Measurements from ENCODE around the gene TMBIM1.
"Not testable (repeated sequence)": the region's sequence is repeated elsewhere in the genome, so short reads cannot be mapped to it uniquely, and the experiment has no call there.

The TMBIM1 gene

GRCh38 chr2:218291318-218292047, 820 bp downstream of the TMBIM1 start:
- no peak for DNase-seq (ENCODE audit: low spot score)

DNA sequence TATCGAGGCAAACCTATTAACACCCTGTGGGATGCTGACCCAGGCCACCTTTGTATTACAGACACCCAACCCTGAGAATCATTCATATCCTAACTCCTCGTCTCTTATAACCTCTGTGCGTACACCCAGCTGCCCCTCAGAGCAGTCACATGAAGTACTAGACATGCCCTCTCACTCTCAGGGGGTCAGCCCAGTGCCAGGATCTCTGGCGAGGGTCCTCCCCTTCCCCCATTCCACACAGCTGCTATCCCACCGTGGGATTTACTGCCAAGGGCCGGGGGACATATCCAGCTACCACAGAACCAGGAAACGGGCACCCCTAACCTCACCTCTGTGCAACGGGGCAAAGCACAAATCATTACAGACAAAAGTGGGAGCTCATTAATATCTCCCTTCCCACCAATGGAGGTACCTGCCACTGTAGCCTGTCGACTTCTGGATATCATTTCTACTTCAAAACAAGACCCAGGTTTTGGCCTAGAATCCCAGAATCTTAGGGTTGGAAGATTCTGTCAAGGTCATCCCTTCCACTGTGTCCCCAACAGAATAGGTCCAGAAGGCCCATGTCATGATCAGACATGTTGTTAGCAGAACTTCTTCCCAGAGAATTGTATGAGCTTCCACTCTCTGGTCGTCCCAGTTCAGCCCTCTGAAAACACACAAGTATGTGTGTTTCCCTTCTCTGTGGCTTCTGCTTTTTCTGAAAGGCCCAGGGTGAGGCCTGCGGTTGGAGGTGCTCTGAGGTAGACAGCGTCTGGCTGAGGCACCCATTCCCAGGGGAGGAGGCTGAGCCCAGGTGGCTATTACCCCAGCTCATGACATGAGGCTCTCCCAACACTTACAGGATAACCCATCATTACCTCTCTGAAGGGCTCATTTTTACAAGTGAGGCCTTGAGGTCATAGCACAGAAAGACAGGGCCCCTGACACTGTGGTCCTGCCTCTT, 1.7 kb downstream of the TMBIM1 start:
- DNase-seq (ENCODE audit: low spot score) = peak; percentile 62

- DNase-seq (ENCODE audit: low spot score) = no peak
These were observed 2.5 kb downstream of the TMBIM1 start for GRCh38 chr2:218289639-218290315.

- peak; percentile 89 for DNase-seq (ENCODE audit: low spot score)
These were observed 5.5 kb downstream of the TMBIM1 start for GRCh38 chr2:218286570-218287459.

DNA sequence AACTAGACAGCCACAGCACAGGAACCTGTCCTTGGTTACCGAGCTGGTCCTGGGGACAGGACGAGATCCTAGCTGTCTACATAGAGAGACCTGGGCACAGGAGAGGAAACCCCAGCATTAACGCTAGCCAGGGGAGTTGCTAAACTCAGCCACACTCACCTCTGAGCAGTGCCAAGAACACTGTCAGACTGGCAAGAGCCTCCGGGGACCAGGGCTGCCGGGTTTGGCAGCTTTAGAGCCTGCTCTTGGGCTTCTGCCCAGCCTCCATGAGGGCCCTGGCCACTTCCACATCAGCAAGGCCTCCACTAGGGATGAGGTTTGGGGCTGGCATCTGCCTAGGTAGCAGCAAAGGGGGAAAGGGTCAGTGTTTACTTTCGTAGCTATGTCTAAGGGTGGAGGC, 6.7 kb downstream of the TMBIM1 start:
- DNase-seq (ENCODE audit: low spot score) = no peak

DNA sequence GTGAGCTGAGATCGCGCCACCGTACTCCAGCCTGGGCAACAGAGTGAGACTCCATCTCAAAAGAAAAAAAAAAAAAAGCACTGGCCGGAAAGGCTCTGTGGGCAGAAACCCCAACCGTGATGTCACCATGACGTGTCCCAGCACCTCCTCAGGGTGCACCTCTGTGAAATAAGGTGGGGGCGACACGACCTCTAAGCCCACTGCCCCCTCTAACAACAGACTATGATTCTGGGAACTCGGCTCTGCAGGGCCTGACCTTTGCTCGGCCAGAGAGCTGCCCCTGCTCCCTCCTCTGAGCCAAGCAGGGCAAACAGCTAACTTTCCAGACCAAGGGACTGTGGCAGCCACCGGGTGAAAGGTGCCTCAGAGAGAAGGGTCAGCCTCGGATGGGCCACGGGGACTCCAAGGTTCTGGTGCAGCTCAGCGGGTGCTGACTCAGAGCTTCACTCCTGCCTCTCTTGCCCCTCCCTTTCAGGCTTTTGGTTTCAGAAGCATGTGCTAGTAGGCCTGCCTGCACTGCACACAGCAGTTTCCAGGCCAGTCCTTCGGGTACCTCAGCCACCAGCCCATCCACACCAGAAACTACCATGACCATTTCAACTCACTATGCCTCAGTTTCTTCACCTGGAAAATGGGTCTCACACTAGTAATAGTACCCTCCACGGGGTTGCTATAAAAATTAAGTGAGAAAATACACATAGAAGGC, 8.0 kb downstream of the TMBIM1 start:
- DNase-seq (ENCODE audit: low spot score) = peak; percentile 70

DNA sequence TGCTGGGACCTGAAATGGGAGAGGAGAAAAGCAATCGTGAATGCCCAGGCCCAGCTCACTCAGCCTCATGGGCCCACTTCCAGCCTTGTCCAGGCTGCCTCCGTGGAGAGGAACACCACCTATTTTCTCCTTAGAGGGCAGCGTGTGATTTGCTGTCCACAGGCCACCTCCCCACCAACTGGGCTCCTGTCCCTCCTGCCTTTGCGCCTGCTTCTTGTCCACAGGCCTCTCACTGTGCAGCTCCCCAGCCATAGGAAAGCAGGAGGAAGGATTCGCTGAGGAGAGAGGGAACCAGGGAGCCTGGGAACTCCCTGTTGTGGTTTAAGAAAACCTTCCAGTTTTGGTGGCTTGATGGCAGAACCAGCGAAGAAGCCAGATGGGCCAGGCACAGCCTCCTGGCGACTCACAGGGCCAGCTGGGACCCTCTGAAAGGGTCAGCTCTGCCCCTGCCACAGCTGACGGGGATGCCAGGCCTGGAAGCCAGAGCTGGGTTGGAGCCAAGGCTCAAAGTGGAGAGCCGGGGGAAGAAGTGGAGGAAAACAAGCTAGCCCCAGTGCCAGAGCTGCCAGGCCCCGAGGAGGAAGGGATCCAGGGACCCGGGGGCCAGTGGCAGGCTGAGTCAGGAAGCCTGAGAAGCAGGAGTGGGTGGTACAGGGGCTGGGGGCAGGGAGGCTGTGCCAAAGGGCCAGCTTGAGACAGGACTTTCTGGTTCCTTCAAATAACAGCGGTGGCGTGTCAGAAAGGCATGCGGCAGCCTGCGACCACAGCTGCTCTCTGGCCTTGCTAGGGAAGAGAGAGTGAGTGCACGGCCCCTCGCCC, 9.9 kb downstream of the TMBIM1 start:
- DNase-seq (ENCODE audit: low spot score) = no peak

DNA sequence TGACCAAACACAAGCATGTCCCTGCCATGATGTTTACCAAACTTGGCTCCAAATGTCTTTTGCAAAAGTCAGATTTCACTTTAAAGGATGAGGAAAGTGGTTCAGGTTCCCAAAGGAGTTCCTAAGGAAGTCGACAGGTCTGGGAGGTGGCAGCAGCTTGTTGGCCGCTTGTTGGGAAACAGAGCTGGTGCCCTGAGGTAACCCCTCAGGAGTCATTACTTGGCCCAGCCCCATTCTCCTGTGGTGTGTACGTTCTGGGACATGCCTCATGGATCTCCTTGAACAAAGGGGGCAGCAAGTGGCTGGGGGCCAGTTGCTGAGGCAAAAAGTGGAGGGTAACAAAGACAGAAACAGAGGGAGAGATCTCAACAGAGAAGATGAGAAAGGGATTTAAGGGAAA, 10.9 kb downstream of the TMBIM1 start:
- no peak for DNase-seq (ENCODE audit: low spot score)

GRCh38 chr2:218280260-218280870, 11.9 kb downstream of the TMBIM1 start:
- no peak for DNase-seq (ENCODE audit: low spot score)

- no peak for DNase-seq (ENCODE audit: low spot score)
These were observed 13.6 kb downstream of the TMBIM1 start for GRCh38 chr2:218278531-218279360.

DNA sequence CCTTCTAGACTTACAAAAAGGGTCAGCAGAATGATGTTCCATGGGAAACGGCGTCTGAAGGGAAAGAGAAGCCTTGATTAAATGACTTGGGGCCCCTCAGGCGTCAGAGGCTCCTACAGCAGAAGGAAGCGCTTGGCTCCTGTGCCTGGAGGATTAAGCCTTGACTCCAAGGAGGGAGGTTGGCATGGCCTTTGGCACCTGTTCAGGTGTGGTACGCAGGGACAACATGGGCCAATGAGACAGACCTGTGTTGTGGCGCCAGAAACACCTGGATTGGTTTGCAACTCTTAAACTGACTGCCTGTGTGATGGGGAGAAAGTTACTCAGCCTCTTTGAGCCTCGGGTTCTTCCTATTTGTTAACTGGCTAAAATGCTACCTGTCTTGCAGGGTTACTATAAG, 14.4 kb downstream of the TMBIM1 start:
- no peak for DNase-seq (ENCODE audit: low spot score)

DNA sequence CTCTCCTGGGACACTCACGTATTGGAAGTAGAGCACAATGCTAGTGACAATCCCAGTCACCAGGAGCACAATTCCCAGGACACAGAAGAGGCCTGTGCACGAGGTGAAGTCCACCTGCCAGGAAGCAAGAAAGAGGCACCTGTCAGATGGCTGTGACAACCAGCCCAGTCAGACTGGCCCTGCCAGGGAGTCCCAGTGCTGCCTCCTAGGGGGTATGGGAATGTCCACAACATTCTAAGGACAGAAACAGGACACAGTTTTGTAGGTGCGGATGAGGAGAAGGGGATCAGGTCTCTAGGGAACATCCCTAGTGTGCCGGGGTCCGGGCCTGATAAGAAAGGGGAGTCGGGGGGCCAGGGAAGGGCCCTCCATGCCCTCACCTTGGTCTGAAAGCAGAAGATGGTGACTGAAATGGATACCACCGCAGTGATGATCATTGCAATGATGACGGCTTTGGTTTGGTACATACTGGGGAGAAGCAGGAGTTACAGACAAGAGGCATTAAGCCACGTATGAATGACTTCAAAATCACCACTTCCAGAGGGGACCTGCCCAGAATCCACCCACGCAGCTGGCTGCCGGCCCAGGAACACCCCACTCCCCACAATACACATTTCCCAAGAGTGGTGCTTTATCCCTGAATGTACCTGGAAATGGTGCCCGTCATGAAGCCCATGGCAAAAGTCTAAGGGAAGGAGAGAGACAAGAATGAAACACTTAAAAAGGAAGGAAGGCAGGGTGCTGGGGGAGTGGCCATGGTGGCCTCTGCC, 15.1 kb downstream of the TMBIM1 start:
- no peak for DNase-seq (ENCODE audit: low spot score)

DNA sequence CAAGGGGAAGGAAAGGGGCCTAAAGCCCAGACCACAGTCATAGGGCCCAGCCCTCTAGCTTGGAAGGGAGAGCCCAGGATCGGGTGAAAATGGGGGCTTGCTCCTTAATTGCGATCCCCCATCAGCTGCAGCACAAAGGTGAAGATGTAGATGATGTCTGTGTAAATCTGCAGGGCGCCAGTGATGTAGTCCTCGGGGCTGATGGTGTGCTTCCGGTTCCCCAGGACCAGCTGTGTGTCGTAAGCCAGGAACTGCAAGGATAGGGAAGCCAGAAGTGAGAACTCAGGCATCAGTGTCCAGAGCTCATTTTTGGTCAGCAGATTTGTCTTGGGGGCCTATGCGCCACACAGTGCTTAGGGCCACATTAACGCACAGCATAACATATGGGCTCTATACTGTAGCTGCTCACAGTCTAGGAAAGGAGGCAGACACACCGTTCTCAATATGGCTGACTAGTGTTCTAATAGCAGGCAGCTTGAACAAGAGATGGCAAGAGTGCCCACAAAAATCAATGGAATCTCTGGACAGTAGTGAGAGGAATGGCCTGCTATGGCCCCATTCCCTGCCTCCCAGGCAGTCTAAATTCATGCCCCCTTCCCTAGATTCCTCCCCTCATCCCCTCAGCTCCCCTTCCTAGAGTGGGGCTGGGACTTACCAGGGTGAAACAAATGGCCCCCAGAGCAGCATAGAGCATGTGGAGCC, 16.8 kb downstream of the TMBIM1 start:
- DNase-seq (ENCODE audit: low spot score) = no peak

GRCh38 chr2:218274586-218274985, 17.7 kb downstream of the TMBIM1 start:
- DNase-seq (ENCODE audit: low spot score) = no peak

DNA sequence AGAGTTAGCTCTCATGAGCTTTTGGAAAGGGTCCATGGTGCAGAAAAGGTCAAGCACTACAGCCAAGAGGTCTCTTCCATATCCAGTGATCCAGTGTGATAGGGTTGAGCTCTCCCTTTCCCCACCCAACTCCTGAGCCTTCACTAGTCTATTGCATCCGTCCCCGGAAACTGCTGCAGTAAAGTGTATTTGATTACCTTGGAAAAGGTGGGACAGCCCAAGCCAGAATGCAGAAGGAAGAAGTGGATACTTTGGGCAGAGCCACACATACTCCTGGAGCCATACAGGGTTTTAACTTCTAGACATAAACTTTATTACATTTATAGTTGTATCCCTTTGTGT, 18.4 kb downstream of the TMBIM1 start:
- DNase-seq (ENCODE audit: low spot score) = no peak

- DNase-seq (ENCODE audit: low spot score) = not testable (repeated sequence)
These were observed 18.9 kb downstream of the TMBIM1 start for GRCh38 chr2:218273214-218273907.
